Esophagus squamous epithelium (tissue), 5 donors: ENCODE measurements around the gene SUCLG2. TPM values are rescaled to one million over a fixed set of nuclear protein-coding genes. Genes with fewer than 3 reads are reported as not detected.

ENCODE experiments used
- DNase-seq: peaks from one replicate; lab custom pipeline; 2025; lab: John Stamatoyannopoulos, UW
- H3K27ac ChIP-seq, 4 donors: fragments of 200-600 bp; sonication (generic); one replicate each; pipeline ENCODE4 v1.5.1; 2016 to 2019; ENCODE audit warnings: mild to moderate bottlenecking in 1 of 4
- H3K27me3 ChIP-seq, 4 donors: fragments of 200-600 bp; sonication (generic); 1 replicate in 3 of 4; 2 replicates in 1 of 4; pipeline versions ENCODE4 v1.5.1 to v1.6.0; 2017 to 2021; ENCODE audit warnings: antibody characterized with exemption in 1 of 4
- H3K36me3 ChIP-seq, 3 donors: fragments of 200-600 bp; sonication (generic); one replicate each; pipeline ENCODE4 v1.5.1; 2016 to 2019
- H3K4me1 ChIP-seq, 3 donors: fragments of 200-600 bp; sonication (generic); one replicate each; pipeline ENCODE4 v1.5.1; 2017 to 2019
- H3K4me3 ChIP-seq, 4 donors: fragments of 200-600 bp; sonication (generic); 1 replicate in 3 of 4; 2 replicates in 1 of 4; pipeline ENCODE4 v1.5.1; 2016 to 2019; ENCODE audit warnings: mild to moderate bottlenecking in 2 of 4, moderate library complexity in 1 of 4
- H3K9me3 ChIP-seq, 3 donors: fragments of 200-600 bp; sonication (generic); one replicate each; pipeline ENCODE4 v1.5.1; 2016 to 2019
- CTCF ChIP-seq, 6 experiments: fragments of 450-650 bp in 4 of 6; fragments of 200-600 bp in 2 of 6; sonication (generic) in 2 of 6; IDR thresholded peaks; one replicate each; pipeline ENCODE4 v1.5.1; 2016 to 2019; ENCODE audit warnings: antibody characterized with exemption in 6 of 6, mild to moderate bottlenecking in 4 of 6, moderate library complexity in 4 of 6
- POLR2A ChIP-seq, 4 donors: fragments of 450-650 bp; IDR thresholded peaks; one replicate each; pipeline ENCODE4 v1.6.1; 2017; ENCODE audit warnings: antibody characterized with exemption in 4 of 4, mild to moderate bottlenecking in 4 of 4, moderate library complexity in 3 of 4
- WGBS, 2 donors: methylation state at CpG; one replicate each; pipeline ENCODE4 v1.1.5; 2018; 5-methylcytosine and 5-hydroxymethylcytosine counted together
- intact Hi-C: fragments of 100-400 bp; cut with DNase I; formaldehyde crosslinking; loops from one replicate; pipeline ENCODE4 v1.15.0; 2022
- total RNA-seq, 4 donors: library from RNA; depleted of rRNA; stranded (reverse); fragments of >200 nt; gene quantifications; one replicate each; pipeline ENCODE4 v1.1.0, GENCODE V29; 2016
- donor health status: DM: yes; HTN: yes; CAD: no.

SUCLG2 gene
- total RNA-seq, 4 donors from 2014 or later = 29.4 to 55.4 (median 38.8) TPM

GRCh38 chr3:67472674-67473201, 181.7 kb downstream of the SUCLG2 start:
- Histone ChIP-seq H3K9me3 (no peaks in the 10 kb centered on the region), H3K27ac (no peak overlapping the region), H3K27me3 (no peaks in the 10 kb centered on the region), H3K4me3 (no peak overlapping the region), H3K36me3 (peaks cover 0 to 5% (median 0%) of the 10 kb centered on the region in 3 donors), H3K4me1 (no peaks in the 10 kb centered on the region)
- DNase-seq = no peak
- no peak for TF ChIP-seq CTCF (IDR thresholded peaks at IDR 0.05)
- TF ChIP-seq POLR2A (IDR thresholded peaks at IDR 0.05) = no peak
- intact Hi-C loops = no loop called here
- WGBS, 2 donors = 90 to 97% methylated on average over 2 of the region's 2 CpGs

DNA sequence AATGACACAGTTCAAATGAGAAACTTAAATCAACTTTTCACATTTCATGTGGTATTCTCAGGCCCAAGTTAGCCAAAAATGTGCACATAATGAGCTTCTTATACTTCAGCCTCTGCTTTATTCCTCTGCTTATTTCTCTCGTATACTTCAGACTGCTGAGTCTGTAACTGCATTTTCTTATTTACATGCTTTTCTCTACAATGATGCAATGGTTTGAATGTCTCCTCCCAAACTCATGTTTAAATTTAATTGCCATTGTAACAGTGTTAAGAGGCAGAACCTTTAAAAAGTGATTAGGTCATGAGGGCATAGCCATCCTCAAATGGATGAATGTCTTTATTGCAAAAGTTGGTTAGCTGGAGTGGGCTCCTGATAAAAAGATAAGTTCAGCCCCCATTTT, 184.2 kb downstream of the SUCLG2 start:
- DNase-seq = no peak
- TF ChIP-seq CTCF (IDR thresholded peaks at IDR 0.05) (no peak), POLR2A (IDR thresholded peaks at IDR 0.05) (no peak)
- H3K27me3 ChIP-seq = no peaks in the 10 kb centered on the region
- no peaks in the 10 kb centered on the region for H3K9me3 ChIP-seq
- H3K36me3 ChIP-seq = peaks cover 0 to 10% (median 0%) of the 10 kb centered on the region in 3 donors
- intact Hi-C loops = no loop called here
- 96 to 100% methylated on average over 1 of the region's 1 CpG for WGBS, 2 donors
- no peak overlapping the region for H3K27ac ChIP-seq
- no peaks in the 10 kb centered on the region for H3K4me1 ChIP-seq
- no peak overlapping the region for H3K4me3 ChIP-seq

DNA sequence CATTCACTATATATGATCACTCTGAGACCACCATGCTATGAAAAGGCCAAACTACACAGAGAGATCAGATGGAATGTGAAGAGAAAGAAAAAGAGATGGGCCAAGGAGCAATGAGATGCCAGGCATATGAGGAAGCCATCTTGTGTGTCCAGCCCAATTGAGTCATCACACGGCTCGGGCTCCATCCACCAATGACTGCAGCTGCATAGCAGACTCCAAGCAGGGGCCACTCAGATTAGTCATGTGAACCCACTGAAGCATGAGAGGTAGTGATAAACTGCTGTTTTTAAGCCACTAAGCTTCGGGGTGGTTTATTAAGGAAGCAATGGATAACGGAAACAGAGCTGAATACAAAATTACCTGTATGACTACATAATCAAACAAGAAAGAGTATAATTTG, 185.9 kb downstream of the SUCLG2 start:
- Histone ChIP-seq H3K27me3 (no peaks in the 10 kb centered on the region), H3K9me3 (no peaks in the 10 kb centered on the region), H3K27ac (no peak overlapping the region), H3K36me3 (peaks cover 0 to 6% (median 0%) of the 10 kb centered on the region in 3 donors), H3K4me1 (no peaks in the 10 kb centered on the region), H3K4me3 (no peak overlapping the region)
- 96 to 98% methylated on average over 4 of the region's 4 CpGs for WGBS, 2 donors
- intact Hi-C loops = no loop called here
- TF ChIP-seq POLR2A (IDR thresholded peaks at IDR 0.05) (no peak), CTCF (IDR thresholded peaks at IDR 0.05) (no peak)
- no peak for DNase-seq

- DNase-seq = no peak
- H3K27me3 ChIP-seq = no peaks in the 10 kb centered on the region
- WGBS, 2 donors = 38 to 64% methylated on average over 2 of the region's 2 CpGs
- H3K36me3 ChIP-seq = peaks cover 0 to 9% (median 0%) of the 10 kb centered on the region in 3 donors
- H3K27ac ChIP-seq = no peak overlapping the region
- no peak for TF ChIP-seq CTCF (IDR thresholded peaks at IDR 0.05)
- TF ChIP-seq POLR2A (IDR thresholded peaks at IDR 0.05) = no peak
- intact Hi-C loops = no loop called here
- no peak overlapping the region for H3K4me3 ChIP-seq
- no peaks in the 10 kb centered on the region for H3K4me1 ChIP-seq
- no peaks in the 10 kb centered on the region for H3K9me3 ChIP-seq
These were observed 190.8 kb downstream of the SUCLG2 start for GRCh38 chr3:67463656-67464055.

DNA sequence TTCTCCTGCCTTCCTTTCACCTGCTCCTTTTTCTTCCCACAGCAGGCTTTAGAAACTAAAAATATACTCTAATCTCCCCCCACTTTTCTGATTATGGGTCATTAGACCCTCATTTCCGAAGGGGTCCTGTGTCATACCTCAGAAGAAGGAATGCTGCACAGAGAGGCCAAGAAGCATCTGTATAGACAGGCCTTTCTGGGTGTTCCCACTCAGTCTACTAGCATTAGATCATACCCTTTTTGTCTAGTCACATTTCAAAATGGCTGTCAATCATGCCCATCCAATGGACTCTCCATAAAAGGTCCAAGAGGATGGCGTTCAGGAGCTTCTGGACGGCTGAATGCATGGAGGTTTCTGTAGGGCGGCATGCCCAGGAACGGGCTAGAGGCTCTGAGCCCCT, 192.2 kb downstream of the SUCLG2 start:
- no peak for TF ChIP-seq CTCF (IDR thresholded peaks at IDR 0.05)
- TF ChIP-seq POLR2A (IDR thresholded peaks at IDR 0.05) = no peak
- no peak overlapping the region for H3K27ac ChIP-seq
- WGBS, 2 donors = 96 to 97% methylated on average over 5 of the region's 5 CpGs
- DNase-seq = no peak
- H3K36me3 ChIP-seq = peaks cover 0 to 9% (median 0%) of the 10 kb centered on the region in 3 donors
- no peaks in the 10 kb centered on the region for H3K4me1 ChIP-seq
- no peak overlapping the region for H3K4me3 ChIP-seq
- H3K9me3 ChIP-seq = no peaks in the 10 kb centered on the region
- H3K27me3 ChIP-seq = no peaks in the 10 kb centered on the region
- intact Hi-C loops = no loop called here
